ENCODE results near the gene VSTM4.
A peak's percentile ranks its signal among the peaks of the same experiment; 100 is the strongest.

Gene VSTM4, protein sequence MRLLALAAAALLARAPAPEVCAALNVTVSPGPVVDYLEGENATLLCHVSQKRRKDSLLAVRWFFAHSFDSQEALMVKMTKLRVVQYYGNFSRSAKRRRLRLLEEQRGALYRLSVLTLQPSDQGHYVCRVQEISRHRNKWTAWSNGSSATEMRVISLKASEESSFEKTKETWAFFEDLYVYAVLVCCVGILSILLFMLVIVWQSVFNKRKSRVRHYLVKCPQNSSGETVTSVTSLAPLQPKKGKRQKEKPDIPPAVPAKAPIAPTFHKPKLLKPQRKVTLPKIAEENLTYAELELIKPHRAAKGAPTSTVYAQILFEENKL

DNA sequence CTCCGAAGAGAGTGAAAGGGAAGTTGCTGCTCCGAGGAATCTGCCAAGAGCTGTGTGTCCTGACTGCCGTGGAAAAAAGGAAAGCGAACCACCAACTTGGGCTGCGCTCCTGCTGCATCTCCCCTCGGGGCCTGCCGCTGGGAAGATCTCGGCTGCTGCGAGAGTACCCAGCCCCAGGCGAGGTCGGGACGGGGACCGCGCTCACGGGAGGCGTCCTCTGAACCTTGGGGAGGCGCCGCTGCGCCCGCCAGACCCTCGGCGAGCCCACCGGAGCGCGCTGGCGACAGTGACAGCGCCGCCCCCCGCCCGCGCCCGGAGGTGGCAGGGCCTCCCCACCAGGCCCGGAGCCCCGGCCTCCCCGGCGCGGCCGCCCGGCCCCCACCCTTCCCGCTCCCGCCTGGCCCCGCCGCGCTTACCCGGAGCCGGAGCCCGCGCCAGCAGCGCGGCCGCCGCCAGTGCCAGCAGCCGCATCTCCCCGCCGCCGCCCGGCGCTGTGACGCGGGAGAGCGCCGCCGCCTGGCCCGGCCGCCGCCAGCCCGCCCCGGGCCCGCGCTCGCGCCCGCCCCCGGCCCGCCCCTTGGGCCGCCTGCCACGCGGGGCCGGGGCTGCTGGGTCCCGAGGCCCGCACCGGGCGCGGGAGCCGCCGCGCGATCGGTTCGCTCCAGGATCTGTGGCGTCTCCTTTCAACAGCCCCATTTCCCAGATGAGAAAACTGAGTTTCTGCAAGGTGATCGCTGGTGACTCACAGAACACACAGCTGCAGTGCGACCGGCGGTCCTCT lies at the start of gene VSTM4:
VSTM4 (minus strand) TSS at position 508 of the 781 bp plus-strand sequence; CDS start at position 471, 37 bp downstream.
- peak; percentile 28 for DNase-seq

GRCh38 chr10:49164559-49165188 lies 49.4 kb upstream of the VSTM4 start:
- DNase-seq, result peak; percentile 2

- no peak for DNase-seq
Observed at GRCh38 chr10:49163741-49164140, 48.4 kb upstream of the VSTM4 start.

GRCh38 chr10:49162761-49163310 lies 47.5 kb upstream of the VSTM4 start:
- no peak for DNase-seq

GRCh38 chr10:49162063-49162462 lies 46.7 kb upstream of the VSTM4 start:
- no peak for DNase-seq

- peak; percentile 39 for DNase-seq
Observed at GRCh38 chr10:49161411-49161997, 46.2 kb upstream of the VSTM4 start.

- DNase-seq, result no peak
Observed at GRCh38 chr10:49160814-49161213, 45.5 kb upstream of the VSTM4 start.

DNA sequence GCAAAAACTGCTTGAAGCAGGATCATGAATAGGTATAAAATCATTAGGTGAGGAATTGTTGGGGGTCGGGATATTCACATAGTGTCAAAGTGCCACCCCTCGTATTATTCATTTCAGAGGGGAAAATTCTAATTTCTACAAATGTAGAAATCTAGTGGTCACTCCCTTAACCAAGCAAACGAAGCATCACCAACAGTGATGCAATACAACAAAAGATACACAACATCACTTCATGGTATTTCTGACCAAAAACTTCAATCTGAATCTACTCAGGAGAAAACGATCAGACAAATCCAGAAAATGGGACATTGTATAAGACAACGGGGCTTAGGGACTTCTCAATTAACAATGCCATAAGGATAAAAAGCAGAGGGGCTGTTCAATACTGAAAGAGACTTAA lies 44.8 kb upstream of the VSTM4 start:
- DNase-seq, result no peak

DNA sequence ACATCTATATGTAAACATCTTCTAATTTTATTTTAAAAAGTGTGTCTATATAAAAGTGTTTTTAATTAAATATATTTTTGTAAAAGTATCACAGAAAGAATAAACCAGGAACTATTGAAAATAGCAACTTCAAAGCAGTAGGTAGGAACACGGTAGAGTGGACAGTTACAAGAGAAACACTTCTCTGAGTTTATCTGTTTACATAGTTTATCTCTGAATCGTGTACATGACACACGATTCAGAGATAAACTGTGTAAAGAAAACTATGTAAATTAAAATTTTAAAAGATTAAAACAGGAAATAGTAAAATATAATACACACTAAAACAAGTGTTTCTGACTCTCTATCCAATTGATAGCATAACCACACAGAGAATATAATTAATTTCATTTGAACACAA lies 43.6 kb upstream of the VSTM4 start:
- DNase-seq, result no peak

DNA sequence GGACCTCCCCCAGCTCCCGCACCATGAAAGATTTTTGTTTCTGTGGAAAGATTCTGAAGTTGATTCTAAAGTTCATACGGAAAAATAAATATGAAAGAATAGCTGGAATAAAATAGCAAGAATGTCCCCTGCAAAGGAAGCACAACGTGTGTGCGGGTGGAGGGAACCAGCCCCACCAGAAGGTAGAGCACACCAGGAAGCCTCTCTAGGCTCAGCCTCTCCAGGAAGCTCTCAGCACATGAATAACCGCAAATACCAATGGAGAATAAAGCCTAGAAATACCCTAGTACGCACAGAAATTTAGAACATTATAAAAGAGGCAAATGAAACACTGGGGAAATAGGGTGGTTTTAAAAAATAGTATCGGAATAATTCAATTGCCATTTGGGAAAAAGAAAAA lies 43.1 kb upstream of the VSTM4 start:
- no peak for DNase-seq

DNA sequence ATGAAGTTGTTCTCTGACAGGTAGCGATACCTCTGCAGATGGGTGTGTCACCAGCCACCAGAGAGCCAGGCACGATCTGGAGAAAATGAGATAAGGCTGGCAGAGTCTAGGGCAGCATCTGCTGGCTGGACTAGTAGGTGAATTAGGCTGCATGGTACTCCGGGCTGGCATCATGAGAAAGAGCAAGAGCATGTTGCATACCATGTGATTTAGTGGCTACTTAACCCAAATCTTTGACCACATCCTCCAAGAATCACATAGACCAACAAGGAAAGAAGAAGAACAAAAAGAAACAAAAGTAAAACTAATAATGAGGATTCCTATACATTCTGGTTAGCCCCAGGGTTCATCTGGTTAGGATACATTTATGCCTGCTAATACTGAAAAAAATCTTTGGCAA lies 41.9 kb upstream of the VSTM4 start:
- DNase-seq, result no peak

DNA sequence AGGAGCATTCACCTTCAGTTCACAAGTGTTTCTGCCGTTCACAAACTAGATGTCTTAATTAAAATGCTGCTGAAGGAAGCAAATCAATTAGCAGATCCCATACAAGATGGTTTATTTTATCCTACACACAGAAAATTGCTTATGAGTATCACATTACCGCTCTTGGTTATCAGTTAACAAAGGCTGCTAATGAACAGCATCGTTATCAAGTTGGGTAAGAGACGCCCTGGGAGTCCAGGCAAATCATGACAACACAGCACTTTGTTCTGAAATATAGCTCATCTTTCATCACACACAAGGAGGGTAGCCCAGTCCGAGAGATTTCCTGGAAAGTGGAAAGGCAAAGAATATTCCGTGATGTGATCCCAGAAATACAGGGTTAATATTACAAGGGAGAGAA lies 39.3 kb upstream of the VSTM4 start:
- no peak for DNase-seq

DNA sequence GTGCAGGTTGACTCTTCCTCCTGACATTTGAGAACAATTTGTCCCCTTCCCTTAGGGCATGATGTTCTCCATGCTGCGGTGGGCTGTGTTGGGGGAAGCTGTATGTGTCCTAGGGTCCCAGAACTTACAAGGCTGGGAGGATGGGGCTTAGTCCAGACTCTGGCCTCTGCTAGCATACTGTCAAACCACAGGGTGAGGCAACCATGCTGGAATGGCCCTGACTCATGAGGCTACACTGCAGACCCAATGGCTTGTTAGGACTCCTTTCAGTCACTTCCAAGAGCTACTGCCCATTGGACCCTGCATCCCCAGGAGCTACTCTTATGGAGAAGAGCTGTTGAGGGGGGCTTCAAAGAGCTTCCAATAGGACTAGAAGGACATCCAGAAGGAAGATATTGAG lies 38.6 kb upstream of the VSTM4 start:
- no peak for DNase-seq

GRCh38 chr10:49153115-49153514 lies 37.8 kb upstream of the VSTM4 start:
- no peak for DNase-seq

DNA sequence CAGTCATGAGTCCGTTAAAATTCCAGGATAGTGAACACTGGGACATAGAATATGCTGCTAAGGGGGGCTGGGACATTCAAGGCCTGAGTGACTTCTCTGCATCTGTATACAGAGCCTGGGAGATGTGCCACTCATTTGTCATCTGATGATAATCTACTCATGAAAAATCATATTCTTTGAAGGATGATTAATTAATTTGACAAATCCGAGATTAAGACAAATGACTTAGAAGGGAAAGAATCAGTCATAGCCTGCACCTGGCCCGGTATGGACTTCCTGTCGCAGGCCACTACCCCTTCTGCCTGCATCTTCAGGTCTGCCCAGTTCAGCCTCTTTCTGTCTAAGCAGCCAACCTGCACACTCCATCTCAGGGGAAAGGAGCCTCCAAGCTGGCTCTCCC lies 37.3 kb upstream of the VSTM4 start:
- DNase-seq, result no peak

GRCh38 chr10:49152037-49152436 lies 36.7 kb upstream of the VSTM4 start:
- no peak for DNase-seq

DNA sequence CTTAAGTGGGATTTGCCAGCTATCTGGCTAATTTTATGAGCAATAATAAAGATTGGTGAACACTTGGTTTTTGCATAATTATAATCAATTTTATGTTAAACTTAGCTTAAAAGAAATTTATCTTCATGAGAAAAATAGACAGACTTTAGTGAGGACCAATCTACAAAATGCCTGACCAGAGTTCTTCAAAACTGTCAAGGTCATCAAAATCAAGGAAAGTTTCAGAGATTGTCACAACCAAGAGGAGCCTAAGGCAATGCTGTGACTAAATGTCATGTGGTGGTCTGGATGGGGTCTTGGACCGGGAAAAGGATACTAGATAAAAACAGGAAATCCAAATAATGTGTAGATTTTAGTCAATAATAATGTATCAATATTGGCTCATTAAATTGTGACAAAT lies 36.2 kb upstream of the VSTM4 start:
- DNase-seq, result no peak

DNA sequence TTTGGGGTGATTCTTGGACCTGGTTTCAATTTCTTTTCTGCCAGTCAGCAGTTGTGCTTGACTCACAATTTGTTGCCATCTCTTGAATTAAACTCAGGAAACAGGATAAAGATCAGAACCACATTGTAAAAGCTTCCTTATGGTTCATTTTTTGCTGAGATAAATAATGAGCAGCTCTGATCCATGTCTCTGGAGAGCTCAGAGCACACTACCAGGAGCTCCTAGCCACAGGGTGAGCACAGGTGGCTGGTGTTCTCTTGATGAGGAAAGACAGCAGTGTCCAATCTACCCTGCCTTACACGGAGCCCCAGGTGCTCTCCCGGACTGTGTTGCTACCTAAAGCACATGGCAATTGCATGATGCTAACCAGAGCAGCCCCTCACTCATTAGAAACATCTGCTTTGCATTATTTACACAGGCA lies 35.7 kb upstream of the VSTM4 start:
- DNase-seq, result peak; percentile 28

GRCh38 chr10:49150426-49150825 lies 35.1 kb upstream of the VSTM4 start:
- peak; percentile 73 for DNase-seq

DNA sequence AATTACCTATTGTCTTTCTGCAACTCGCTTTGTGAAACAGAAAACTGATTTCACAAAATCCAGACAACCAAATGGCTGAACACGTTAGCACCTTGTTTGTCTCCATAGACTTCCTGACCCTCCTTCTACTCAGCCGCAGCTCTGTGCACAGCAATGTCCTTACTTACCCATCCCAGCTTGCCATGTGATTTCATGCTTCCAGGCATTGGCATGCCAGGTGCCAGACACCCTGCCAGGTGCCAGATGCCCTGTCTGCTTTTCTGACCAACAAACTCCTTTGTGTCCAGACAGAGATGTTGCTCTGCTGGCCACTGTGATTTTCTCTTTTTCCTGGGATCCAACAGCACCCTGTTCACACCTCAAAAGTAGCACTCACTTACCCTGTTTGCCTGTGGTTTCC lies 34.6 kb upstream of the VSTM4 start:
- DNase-seq, result peak; percentile 20

DNA sequence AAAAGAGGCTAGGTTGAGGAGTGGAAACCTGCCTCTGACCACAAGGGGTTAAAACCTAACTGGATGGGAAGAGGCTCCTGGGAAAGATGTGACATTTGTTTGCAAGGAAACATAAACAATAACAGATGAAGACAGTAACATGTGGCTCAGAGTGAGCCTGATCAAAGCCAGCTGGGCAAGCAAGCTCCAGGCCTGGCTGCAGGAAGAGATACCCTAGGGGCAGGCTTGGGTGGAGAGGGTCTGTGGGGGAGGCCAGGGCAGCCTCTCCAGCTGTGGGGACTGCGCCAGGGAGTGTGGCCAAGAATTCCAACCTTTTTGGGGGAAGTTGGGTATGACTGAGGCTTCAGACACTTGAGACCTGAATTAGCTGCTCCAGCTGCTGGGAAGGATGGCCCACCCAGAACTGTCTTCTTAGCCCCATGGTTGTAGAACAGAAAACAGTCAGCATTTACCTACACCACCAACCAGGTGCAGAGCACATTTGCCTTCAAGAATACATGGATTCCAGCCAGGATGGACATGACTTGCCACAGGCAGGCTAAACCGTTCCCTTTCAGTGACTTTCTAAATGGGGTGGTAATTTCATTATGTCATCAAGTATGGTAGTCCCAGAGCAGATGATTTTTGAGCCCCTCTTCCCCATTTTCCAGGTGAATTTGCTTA lies 28.9 kb upstream of the VSTM4 start:
- no peak for DNase-seq

DNA sequence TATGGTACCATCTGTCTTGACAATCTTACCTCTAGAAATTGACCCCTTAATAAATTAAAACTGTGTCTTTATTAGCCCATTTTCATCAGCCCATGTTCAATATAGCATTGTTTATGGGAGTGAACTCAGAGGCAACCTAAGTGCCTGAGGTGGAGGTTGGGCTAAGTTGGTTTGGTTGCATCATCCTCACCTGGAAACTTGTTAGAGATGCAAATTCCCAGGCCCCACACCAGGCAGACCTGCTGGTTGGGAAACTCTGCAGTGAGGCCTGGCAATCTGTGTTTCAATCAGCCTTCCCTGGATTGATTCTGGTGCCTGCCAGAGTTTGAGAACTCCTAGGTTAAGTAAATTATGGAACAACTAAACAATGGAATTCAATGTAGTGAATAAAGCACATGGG lies 27.9 kb upstream of the VSTM4 start:
- no peak for DNase-seq
